Retinal pigment epithelial cell (primary cell): ENCODE results near the gene MYH9.

Experiments
- DNase-seq: peaks from one replicate; pipeline ENCODE4 v3.0.0-alpha.2; 2010; ENCODE audit warnings: low read depth
- H3K4me3 ChIP-seq: 2 replicates; pipeline ENCODE4 v1.5.1; 2011; ENCODE audit warnings: mild to moderate bottlenecking, low read length, control low read depth, moderate library complexity
- CTCF ChIP-seq: conservative IDR thresholded peaks from 2 replicates; pipeline ENCODE4 v1.5.1; 2011; ENCODE audit warnings: low read depth, low read length, control low read depth, inconsistent platforms

The MYH9 gene

DNA sequence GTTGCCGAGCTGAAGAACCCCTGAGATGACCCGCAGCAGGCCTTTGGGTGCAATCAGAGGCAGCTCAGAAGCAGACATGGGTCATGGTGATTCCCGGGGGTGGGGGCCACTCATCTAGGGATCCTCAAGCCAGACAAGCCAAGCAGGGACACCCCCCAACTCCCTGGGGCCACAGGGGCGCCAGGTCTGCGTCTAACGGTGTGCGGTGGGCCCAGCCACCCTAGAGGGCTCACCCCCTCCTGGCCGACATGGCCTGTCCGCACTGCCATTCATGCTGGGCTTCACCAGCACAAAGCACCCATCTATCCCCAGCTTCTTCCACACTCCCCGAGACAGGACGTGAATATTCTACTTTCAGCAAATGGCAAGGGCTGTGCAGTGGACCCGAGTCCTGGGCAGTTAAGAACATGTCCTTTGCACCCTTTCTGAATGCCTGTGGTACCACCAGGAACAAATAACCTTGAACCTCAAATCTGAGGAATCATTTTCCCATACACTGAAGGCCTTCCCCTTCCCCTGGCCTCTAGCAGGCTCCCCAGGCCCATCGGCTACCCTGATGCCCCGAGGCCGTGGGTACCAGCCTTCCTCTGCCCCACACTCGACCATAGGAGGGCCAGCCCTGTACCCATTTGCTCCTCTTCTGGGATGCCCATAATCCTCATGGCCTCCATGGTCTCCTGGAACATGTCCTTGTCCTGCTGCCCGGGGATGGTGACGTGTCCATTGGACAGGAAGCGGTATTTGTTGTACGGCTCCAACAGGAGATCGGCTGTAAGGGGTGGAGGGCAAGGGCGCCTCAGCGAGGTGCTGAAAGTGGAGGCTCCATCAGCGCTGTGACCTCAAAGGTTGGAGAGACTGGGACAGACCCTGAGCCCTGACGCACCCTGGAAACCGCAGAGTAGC lies 67.9 kb downstream of the MYH9 start:
- H3K4me3 ChIP-seq, result no peak overlapping the region
- TF ChIP-seq CTCF, result no peak
- no peak for DNase-seq

DNA sequence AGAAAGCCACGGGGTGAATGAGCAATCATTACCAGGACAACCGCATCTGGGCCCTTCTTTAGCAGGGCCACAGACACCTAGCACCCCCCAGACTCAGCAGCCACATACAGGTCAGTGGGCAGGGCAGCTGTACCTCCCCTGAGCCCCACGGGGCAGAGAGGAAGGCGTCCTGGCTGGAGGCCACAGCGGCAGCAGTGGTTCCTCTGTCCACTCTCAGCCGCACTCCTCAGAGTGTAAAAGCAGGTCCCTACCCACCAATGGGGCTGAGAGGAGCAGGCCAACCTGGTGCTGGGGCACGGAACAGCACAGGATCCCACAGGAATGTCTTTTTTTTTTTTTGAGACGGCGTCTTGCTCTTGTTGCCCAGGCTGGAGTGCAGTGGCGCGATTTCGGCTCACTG lies 69.3 kb downstream of the MYH9 start:
- H3K4me3 ChIP-seq, result no peak overlapping the region
- DNase-seq, result no peak
- TF ChIP-seq CTCF, result no peak

GRCh38 chr22:36317658-36318271 lies 70.0 kb downstream of the MYH9 start:
- H3K4me3 ChIP-seq, result no peak overlapping the region
- no peak for TF ChIP-seq CTCF
- no peak for DNase-seq

DNA sequence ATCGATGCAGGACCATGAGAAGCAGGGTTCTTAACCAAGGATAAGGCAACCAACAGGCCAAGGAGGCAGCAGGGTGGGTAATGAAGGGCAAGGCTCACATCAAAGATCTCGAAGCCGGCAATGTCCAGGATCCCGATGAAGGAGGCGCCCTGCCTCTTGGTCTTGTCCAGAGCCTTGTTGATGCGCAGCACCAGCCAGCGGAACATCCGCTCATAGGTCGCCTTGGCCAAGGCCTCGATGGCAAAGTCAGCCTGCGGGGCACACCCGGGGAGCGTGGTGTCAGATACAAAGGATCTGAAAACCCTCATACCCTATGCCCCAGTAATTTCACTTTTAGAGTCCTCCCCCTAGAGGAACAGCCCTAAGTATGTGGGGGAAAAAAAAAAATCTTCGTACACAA lies 71.3 kb downstream of the MYH9 start:
- no peak overlapping the region for H3K4me3 ChIP-seq
- TF ChIP-seq CTCF, result no peak

GRCh38 chr22:36315325-36315724 lies 72.4 kb downstream of the MYH9 start:
- DNase-seq, result no peak
- no peak for TF ChIP-seq CTCF
- H3K4me3 ChIP-seq, result no peak overlapping the region

More for the DNA sequence above, 71.3 kb downstream of the MYH9 start:
- no peak for DNase-seq

- TF ChIP-seq CTCF, result no peak
- no peak overlapping the region for H3K4me3 ChIP-seq
- DNase-seq, result no peak
Observed at GRCh38 chr22:36311386-36312085, 76.2 kb downstream of the MYH9 start.
